ENCODE data around the gene MAP4K3.

Gene MAP4K3

DNA sequence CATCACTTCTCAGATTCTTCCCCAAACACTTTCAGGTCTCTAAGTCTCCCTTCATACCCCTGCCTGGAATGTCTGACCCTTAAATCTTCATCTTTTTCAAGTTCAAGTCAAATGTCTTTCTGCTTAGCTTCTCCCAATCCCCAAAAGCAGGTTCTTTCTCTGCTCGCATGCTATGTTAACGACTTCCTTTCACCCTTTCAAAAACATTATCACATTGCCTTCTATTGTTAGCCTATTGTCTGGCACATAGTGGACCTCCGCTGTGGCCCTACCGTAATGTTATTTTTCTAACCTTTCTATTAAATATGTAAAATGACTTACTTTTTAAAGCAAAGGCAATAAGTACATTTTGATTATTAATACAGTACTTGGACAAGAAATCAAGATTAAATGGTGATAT is 195.5 kb downstream of the MAP4K3 start:
- DNase-seq (ENCODE audit: low read depth), result no peak

DNA sequence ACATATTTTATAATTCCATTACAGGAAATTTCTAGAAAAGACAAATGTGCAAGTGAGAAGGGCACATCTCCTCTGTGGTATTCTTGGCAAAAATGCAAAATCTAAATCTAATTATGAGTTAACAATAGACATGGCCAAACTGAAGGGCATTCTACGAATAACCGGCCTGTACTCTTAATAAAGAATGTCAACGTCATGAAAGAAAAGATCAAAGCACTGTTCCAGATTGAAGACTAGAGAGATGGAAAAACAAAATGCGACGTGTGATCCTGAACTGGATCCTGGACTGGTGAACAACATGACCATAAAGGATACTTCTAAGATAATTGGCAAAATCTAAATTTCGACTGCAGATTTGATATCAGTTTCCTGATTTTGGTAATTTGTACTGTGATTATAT is 196.3 kb downstream of the MAP4K3 start:
- DNase-seq (ENCODE audit: low read depth), result no peak

- DNase-seq (ENCODE audit: low read depth), result no peak
Measured at GRCh38 chr2:39234754-39235153, 202.3 kb downstream of the MAP4K3 start.

GRCh38 chr2:39232141-39232540 is 204.9 kb downstream of the MAP4K3 start:
- no peak for DNase-seq (ENCODE audit: low read depth)

DNA sequence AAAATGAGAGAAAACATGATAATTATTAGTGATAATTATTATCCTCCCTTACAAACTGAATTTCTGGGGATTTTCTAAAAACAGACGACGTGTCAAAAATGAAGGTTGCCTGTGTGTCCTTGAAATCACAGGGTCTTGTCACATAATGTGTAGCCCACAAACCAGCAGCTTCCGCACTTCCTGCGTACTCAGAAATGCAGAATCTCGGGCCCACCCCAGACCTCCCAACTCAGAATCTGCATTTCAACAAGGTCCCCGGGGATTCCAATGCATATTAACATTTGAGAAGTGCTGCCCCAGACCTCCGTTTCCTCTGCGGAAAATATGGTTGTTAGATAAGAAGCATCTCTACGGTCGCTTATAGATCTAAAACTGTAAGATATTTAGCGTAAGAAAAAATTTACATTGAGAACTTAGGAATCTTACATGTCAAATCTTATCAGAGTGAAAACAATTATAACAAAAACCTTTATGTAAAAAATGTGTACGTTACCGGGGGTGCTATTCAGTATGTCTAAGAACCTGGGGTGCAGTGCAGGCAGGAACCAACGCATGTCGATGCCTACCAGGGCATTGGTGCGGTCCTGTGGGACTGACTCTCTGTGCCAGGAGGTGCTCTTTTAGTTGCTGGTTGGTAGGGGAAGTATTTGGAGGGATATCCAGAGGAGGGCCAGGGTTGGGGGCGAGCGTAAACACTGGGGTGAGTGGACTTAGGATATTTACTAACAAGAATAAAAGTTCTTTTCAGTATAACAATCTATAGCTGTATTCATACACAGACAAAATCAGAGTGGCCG is 208.5 kb downstream of the MAP4K3 start:
- DNase-seq (ENCODE audit: low read depth), result no peak

GRCh38 chr2:39227628-39228412 is 209.3 kb downstream of the MAP4K3 start:
- peak; percentile 74 for DNase-seq (ENCODE audit: low read depth)

DNA sequence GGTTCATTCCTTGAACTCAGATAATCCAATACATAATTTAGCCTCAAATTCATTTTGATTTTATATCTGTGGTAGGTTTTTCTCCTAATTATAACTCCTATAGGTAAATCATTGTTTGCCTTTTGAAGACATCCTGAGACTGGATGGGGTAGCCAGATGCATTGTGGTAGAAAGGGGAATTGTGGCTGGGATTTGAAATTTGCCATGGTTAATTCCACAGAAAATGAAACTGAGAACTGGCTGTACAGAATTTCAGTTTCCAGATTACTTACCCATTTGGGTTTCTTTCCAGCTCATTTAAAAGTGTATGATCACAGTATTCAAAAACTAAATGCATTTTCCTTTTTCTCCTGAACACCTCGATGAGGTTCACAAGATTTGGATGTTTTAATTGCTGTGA is 211.5 kb downstream of the MAP4K3 start:
- DNase-seq (ENCODE audit: low read depth), result no peak

DNA sequence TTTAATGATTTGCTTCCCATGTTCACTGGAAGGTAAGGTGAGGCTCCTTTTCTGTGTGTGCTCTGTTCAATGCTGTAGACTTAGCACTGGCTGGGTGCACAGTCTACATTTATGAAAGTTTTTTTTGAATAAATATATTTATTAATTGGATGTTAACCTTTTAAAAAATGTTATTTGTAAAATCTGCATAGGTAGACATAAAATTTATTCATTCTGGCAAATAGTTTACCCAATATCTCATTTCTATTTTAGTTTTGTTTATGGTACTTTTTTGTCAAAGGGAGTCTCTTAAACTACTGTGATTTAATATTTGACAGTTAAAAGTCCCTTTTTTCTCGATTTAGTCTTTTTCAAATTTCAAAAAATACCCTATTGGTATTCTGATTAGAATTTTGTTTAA is 213.2 kb downstream of the MAP4K3 start:
- DNase-seq (ENCODE audit: low read depth), result no peak

GRCh38 chr2:39221459-39221858 is 215.6 kb downstream of the MAP4K3 start:
- no peak for DNase-seq (ENCODE audit: low read depth)

DNA sequence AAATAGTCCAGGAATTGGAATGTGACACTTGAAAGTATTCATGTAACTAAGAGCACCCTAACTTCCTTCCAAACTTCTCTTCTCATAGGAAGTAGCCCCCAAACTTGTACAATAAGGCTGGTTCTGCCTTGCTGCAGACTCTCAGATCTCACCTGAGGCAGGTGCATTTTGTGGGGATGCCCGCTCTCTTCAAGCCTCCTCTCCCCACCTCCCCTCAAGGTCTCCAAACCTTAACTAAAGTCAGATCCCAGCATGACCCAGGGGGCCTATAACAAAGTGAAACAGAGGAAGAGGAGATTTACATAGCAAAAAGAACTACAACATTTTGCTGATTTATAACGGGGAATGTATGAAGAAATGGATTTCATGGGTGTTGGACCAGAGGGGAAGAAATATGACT is 216.9 kb downstream of the MAP4K3 start:
- DNase-seq (ENCODE audit: low read depth), result no peak

DNA sequence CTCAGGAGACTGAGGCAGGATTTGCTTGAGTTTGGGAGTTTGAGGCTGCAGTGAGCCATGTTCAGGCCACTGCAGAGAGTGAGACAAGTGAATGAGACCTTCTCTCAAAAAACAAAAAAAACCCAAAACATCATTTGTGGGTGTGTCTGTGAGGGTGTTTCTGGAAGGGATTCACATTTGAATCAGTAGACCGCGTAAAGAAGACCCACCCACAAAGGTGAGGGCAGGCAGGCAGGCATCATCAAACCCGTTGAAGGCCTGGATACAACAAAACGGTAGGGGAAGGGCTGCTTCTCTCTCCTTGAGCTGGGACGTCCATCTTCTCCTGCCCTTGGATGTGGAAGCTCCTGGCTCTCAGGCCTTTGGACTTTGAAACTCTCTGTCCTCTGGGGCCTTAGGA is 218.7 kb downstream of the MAP4K3 start:
- no peak for DNase-seq (ENCODE audit: low read depth)

- DNase-seq (ENCODE audit: low read depth), result no peak
Measured at GRCh38 chr2:39217192-39217550, 219.9 kb downstream of the MAP4K3 start.

GRCh38 chr2:39216346-39217191 is 220.5 kb downstream of the MAP4K3 start:
- peak; percentile 24 for DNase-seq (ENCODE audit: low read depth)

GRCh38 chr2:39215545-39215944 is 221.5 kb downstream of the MAP4K3 start:
- DNase-seq (ENCODE audit: low read depth), result no peak

GRCh38 chr2:39213015-39213414 is 224.1 kb downstream of the MAP4K3 start:
- no peak for DNase-seq (ENCODE audit: low read depth)

DNA sequence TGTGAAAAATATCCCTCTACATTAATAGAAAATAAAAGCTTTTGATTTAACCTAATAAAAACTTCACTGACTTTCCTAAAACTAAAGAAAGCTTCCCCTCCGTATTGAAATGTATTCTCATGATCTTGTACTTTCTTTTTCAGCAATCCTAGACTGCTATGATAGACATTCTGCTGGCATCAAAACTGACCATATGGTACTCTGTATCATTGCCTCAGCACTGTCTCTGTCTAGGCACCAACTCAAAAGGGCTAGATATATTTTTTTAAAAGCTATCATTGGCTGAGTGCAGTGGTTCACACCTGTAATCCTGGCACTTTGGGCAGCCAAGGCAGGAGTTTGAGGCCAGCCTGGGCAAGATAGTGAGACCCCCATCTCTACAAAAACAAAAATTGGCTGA is 226.2 kb downstream of the MAP4K3 start:
- no peak for DNase-seq (ENCODE audit: low read depth)

DNA sequence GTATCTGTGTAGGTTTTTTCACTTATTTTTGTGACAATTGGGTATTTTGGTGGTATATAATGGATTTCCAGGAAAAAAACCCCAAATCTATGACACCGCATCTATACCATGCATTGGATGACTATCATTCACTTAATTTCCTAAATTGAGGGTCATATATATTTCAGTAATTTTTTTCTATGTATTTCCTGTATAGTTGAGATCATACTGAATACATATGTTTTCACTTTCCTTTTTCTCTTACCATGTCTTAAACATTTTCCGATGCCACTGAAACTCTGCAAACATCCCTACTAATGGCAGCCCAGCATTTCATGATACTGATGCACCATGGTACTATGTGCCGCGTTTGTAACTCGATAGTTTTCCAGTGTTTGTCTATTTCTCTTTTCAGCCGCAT is 233.7 kb downstream of the MAP4K3 start:
- no peak for DNase-seq (ENCODE audit: low read depth)

DNA sequence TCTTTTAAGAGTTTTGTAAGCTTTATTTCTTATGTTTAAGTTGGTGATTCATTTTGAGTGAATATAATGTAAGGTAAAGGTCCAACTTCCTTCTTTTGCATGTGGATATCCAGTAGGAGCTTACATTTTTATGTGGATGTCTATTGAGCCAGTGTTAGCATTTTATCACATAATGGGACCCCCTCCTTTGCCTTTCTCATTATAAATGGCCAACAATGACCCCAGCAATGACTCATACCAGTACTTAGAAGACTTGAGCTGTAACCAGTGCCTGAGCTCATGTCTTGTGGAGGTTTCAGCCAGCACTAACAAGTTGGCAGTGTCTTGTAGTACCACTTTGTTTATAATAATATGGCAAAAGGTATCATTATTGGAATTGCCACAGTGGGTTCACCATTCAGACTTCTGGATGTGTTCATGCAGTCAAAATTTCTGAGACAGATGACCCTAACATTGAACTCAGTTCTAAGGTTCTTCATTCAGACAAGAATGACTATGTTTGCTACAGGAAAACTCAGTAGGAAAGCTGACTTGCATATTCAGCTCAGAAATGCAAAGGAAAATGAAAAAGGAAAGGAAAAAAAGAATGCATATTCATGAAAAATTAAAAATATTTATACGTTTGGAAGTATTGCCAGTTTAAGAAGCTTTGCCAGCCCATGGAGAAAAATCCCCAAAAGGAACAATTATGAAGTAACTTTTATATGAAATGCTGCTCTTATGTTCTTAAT is 234.3 kb downstream of the MAP4K3 start:
- DNase-seq (ENCODE audit: low read depth), result no peak
